Psoas muscle (tissue), 8 donors: ENCODE data around the gene USP49. TPM values are rescaled to one million over a fixed set of nuclear protein-coding genes. Genes with fewer than 3 reads are reported as not detected.

Experiments used
- ATAC-seq, 4 donors: fragments of 200-7000 bp; cut with Tn5 transposase; one replicate each; pipeline ENCODE4 v1.9.1; 2020; ENCODE audit warnings: moderate library complexity in 3 of 4, mild to moderate bottlenecking in 2 of 4
- DNase-seq, 2 donors: peaks; one replicate each; pipeline ENCODE4 v3.0.0-alpha.2; 2020
- H3K27ac ChIP-seq: fragments of 200-600 bp; one replicate; pipeline ENCODE4 v1.8.0; 2022
- H3K27me3 ChIP-seq, 3 donors: fragments of 200-600 bp in 1 of 3; one replicate each; pipeline versions ENCODE4 v1.6.1 to v1.8.0; 2013 to 2022; ENCODE audit warnings: low read length in 2 of 3, mild to moderate bottlenecking in 2 of 3, moderate library complexity in 1 of 3; ENCODE audit not compliant: insufficient read depth in 3 of 3
- H3K36me3 ChIP-seq, 2 donors: fragments of 200-600 bp in 1 of 2; one replicate each; pipeline versions ENCODE4 v1.6.1 to v1.8.0; 2013 to 2022; ENCODE audit warnings: low read depth in 1 of 2, mild to moderate bottlenecking in 1 of 2, moderate library complexity in 1 of 2; ENCODE audit not compliant: insufficient read depth in 1 of 2
- H3K4me1 ChIP-seq: fragments of 200-600 bp; one replicate; pipeline ENCODE4 v1.8.0; 2022
- H3K4me3 ChIP-seq: fragments of 200-600 bp; one replicate; pipeline ENCODE4 v1.8.0; 2022; ENCODE audit warnings: mild to moderate bottlenecking
- H3K9me3 ChIP-seq: fragments of 200-600 bp; one replicate; pipeline ENCODE4 v1.8.0; 2022
- CTCF ChIP-seq: fragments of 200-600 bp; IDR thresholded peaks from one replicate; pipeline ENCODE4 v1.8.0; 2022; ENCODE audit warnings: antibody characterized with exemption
- WGBS, 3 donors: extraction: QIAGEN DNeasy Blood & Tissue Kit; methylation state at CpG; one replicate each; pipeline versions ENCODE4 v1.1.6 to v1.1.7; 2013; 5-methylcytosine and 5-hydroxymethylcytosine counted together
- intact Hi-C, 2 donors: fragments of 100-400 bp; cut with DNase I; formaldehyde crosslinking; loops; one replicate each; pipeline versions ENCODE4 v1.11.0 to v1.14.2; 2022
- polyA plus RNA-seq, 3 donors: library from polyadenylated mRNA; stranded (reverse); fragments of 200-250 nt; gene quantifications; one replicate each; pipeline ENCODE4 v1.2.3, GENCODE V29; 2013
- total RNA-seq, 4 donors: library from RNA; stranded (reverse); fragmentation: NEBNext Ultra II Directional in 2 of 4; extraction: Animal tissue kit (Norgen Biotek cat#: 25700) in 2 of 4; gene quantifications; one replicate each; pipeline versions ENCODE4 v1.2.1 to v1.2.4, GENCODE V29; 2021 to 2023
- donor health status: healthy with polysubstance abuse.
- donor health status: DM: no; HTN: no; CAD: no; lungs with moderate emphysema.
- donor health status: Bipolar disorder and iron deficiency.
- donor health status: healthy.
- donor health status: DM: yes; HTN: yes; CAD: no.
- donor health status: DM: no; HTN: no; CAD: no.
- donor health status: DM: no; HTN: no; CAD: no.
- donor health status: DM: yes; HTN: yes; CAD: no.

The USP49 gene
- total and polyA plus RNA-seq, 7 donors: 0.38 to 1.6 (median 0.84) TPM

DNA sequence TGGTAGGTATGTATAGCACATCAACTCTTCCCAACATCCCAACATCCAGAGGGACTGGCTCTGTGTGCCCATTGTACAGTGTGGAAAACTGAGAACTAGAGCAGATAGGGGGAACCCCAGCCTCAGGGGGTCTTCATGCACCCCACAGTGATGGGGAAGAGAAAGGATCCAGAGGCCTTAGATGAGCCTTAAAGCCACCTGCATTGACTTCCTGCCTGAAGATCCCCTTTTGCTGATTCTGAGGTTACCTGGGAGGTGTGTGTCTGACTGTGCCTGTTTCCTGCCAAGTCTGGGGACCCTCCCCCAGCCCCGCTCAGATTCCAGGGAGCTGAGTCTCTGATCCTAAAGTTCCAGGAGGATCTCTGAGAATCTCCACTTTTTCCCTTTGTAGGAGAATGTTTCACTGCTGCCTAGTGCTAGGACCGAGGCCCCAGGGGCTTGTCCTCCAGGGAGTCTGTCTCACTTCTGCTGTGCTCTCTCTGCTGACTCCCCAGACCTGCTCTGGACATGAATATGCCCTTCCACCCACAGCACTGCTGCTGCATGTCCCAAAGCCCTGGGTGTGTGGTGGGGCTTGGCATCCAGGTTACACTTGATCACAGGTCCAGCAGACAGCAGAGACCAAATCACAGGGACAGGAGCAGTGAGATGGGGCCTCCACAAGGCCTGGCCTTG lies 135.1 kb downstream of the USP49 start:
- Histone ChIP-seq H3K36me3 (no peaks in the 10 kb centered on the region), H3K27ac (no peak overlapping the region), H3K4me3 (no peak overlapping the region), H3K4me1 (peaks cover 3% of the 10 kb centered on the region), H3K9me3 (no peaks in the 10 kb centered on the region), H3K27me3 (no peaks in the 10 kb centered on the region)
- no peak for DNase-seq
- intact Hi-C loops: no loop called here
- no peak for TF ChIP-seq CTCF
- no peak for ATAC-seq
- WGBS, 3 donors: 73 to 90% (median 85%) methylated on average over 2 of the region's 2 CpGs

DNA sequence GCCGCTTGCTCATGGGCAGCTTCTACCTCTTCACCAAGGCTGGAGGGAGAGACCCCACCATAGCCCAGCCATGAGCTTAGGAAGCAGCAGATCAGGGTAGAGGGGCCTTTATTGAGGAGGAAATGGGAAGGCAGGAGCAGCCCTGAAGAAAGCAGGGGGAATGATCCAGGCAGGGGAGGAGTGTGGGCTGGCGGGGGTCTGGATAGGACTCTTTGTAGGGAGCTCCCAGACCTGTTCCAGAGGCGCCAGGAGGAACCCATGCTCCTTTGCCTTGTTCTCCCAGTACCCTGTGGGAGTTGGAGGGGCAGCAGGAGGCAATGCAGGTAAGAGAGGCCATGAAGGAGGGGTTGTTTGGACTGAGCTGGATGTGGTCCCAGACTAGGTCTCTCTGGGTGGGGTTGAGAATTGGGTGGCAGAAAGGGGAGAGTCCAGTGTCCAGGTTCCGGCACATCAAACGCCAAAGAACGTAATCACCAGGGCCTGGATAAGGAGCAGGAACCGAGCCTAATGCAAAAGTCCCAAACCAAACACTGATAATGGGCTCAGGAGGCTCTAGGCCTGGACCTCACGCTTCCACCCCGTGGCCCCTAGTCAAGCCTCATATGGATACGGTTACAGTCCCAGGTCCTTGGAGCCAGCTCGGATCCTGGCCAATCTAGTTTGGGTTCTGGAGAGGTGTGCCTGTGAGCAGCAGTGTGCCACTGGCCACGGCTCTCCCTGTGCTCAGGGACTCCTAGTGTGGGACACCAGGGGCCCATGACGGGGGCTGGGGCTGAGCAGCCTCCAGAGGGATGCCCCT lies 135.9 kb downstream of the USP49 start:
- Histone ChIP-seq H3K36me3 (no peaks in the 10 kb centered on the region), H3K4me3 (no peak overlapping the region), H3K9me3 (no peaks in the 10 kb centered on the region), H3K4me1 (peaks cover 3% of the 10 kb centered on the region), H3K27me3 (no peaks in the 10 kb centered on the region), H3K27ac (no peak overlapping the region)
- no peak for TF ChIP-seq CTCF
- ATAC-seq (no peak), DNase-seq (no peak)
- 88 to 90% (median 89%) methylated on average over 13 of the region's 13 CpGs for WGBS, 3 donors
- intact Hi-C loops: no loop called here

DNA sequence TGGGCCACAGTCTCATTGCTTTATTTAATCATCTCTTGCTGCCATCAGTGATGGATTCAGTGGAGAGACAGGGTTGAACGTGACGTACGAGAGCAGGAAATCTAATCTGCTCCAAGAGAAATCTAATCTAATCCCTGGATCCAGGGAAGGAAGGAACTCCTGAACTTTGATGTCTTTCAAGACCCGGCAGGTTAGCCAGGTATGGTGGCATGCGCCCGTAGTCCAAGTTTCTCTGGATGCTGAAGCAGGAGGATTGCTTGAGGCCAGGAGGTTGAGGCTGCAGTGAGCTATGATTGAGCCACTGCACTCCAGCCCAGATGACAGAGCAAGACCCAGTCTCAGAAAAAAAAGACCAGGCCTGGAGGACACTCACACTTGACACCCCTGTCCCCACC lies 136.5 kb downstream of the USP49 start:
- Histone ChIP-seq H3K4me3 (no peak overlapping the region), H3K4me1 (peaks cover 3% of the 10 kb centered on the region), H3K27me3 (no peaks in the 10 kb centered on the region), H3K36me3 (no peaks in the 10 kb centered on the region), H3K9me3 (no peaks in the 10 kb centered on the region), H3K27ac (no peak overlapping the region)
- intact Hi-C loops: no loop called here
- no peak for TF ChIP-seq CTCF
- no peak for DNase-seq
- ATAC-seq: no peak
- WGBS, 3 donors: 77 to 86% (median 84%) methylated on average over 6 of the region's 6 CpGs

DNA sequence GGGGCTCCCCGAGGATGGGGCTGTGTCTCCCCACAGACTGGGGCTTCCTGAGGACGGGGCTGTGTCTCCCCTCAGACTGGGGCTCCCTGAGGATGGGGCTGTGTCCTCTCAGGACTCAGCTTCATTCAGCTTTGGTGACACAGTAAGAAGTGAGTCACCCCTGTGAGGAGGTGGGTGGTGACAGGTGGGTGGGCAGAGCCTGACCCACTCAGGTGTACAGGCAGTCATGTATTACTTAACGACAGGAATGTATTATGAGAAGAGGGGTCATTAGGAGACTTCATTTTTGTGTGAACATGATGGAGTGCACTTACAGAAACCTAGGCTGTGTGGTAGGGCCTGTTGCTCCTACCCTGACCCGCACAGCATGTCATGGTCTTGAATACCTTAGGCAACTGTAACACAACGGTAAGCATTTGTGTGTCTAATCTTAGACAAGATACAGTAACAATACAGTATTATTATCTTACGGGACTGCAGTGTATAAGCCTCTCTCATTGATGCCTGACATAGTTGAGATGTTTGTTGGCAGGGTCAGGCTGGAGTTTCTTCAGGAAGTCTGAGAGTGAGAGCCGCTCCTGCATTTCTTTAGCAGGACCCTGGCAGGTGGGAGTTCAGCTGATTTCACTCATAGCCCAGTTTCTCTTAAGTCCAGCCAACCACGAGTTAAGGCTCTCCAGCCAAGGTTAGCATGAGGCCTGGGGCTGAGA lies 137.1 kb downstream of the USP49 start:
- Histone ChIP-seq H3K4me3 (no peak overlapping the region), H3K4me1 (peaks cover 3% of the 10 kb centered on the region), H3K9me3 (no peaks in the 10 kb centered on the region), H3K36me3 (no peaks in the 10 kb centered on the region), H3K27ac (no peak overlapping the region), H3K27me3 (no peaks in the 10 kb centered on the region)
- intact Hi-C loops: no loop called here
- WGBS, 3 donors: 67 to 75% (median 75%) methylated on average over 8 of the region's 8 CpGs
- no peak for DNase-seq
- no peak for TF ChIP-seq CTCF
- no peak for ATAC-seq
